Upper lobe of left lung (tissue), 4 donors: ENCODE data around the gene KCNJ5.

ENCODE experiments used
- POLR2A ChIP-seq, 4 donors: fragments of 450-650 bp; IDR thresholded peaks; one replicate each; pipeline ENCODE4 v1.5.1; 2016 to 2017; ENCODE audit warnings: antibody characterized with exemption in 4 of 4, mild to moderate bottlenecking in 2 of 4
- POLR2AphosphoS5 ChIP-seq, 2 donors: sonication (generic); formaldehyde crosslinking; IDR thresholded peaks; one replicate each; pipeline ENCODE4 v1.5.1; 2017; ENCODE audit warnings: antibody characterized with exemption in 2 of 2
- TF ChIP-seq, protein P1 (sequence below), 6 experiments: fragments of 450-650 bp in 4 of 6; fragments of 200-600 bp in 2 of 6; sonication (generic) in 2 of 6; IDR thresholded peaks; one replicate each; pipeline ENCODE4 v1.5.1; 2016 to 2019; ENCODE audit warnings: antibody characterized with exemption in 6 of 6

DNA sequence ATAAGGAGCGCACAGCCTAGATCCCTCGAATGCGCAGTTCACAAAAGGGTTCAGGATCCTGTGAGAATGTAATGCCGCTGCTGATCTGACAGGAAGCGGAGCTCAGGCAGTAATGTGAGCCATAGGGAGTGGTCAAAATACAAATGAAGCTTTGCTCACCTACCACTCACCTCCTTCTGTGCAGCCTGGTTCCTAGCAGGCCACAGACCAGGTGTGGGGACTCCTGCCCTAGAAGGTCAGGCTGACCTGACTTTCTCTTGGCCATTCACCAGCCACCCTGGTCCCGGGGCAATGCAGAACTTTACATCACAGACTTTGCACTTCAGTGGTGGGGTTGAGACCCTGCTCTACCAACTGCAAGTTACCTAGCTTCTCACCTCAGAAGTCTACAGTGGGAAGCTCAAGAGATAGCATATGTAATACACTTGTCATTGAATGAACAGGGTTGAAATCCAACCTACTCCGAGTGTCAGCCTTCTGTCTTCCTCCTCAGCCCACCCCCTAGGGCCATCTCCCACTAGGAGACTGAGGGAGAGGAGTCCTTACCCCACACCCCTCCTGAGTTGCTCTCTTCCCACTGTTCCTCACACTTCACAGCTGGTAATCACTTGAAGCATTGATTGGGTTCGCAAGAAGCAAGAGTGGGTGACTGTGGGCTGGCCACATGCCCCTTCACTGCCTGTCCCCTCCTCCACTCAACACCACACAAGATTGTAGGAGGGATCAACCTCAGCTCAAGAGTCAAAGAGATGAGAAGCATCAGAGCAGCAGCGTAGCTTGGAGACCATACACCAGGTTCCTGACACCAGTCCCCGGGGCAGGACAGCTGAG, 22.1 kb upstream of the KCNJ5 start:
- TF ChIP-seq POLR2AphosphoS5 (IDR thresholded peaks at IDR 0.05): no peak
- TF ChIP-seq, protein P1, sequence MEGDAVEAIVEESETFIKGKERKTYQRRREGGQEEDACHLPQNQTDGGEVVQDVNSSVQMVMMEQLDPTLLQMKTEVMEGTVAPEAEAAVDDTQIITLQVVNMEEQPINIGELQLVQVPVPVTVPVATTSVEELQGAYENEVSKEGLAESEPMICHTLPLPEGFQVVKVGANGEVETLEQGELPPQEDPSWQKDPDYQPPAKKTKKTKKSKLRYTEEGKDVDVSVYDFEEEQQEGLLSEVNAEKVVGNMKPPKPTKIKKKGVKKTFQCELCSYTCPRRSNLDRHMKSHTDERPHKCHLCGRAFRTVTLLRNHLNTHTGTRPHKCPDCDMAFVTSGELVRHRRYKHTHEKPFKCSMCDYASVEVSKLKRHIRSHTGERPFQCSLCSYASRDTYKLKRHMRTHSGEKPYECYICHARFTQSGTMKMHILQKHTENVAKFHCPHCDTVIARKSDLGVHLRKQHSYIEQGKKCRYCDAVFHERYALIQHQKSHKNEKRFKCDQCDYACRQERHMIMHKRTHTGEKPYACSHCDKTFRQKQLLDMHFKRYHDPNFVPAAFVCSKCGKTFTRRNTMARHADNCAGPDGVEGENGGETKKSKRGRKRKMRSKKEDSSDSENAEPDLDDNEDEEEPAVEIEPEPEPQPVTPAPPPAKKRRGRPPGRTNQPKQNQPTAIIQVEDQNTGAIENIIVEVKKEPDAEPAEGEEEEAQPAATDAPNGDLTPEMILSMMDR (IDR thresholded peaks at IDR 0.05): no peak
- TF ChIP-seq POLR2A (IDR thresholded peaks at IDR 0.05): no peak
